ENCODE data around the gene KIFC1. TPM values are rescaled to one million over a fixed set of nuclear protein-coding genes. Genes with fewer than 3 reads are reported as not detected.

Gene KIFC1
- total and polyA plus RNA-seq, 9 of the 15 experiments (the other 6 are each of a cell fraction or from before 2014, with no cell fraction given), result 1.3 to 95.2 (median 76.9) TPM

GRCh38 chr6:33412140-33413009, 20.8 kb downstream of the KIFC1 start (continued):
- TF ChIP-seq RERE (CRISPR knock-in tag; IDR thresholded peaks at IDR 0.05; ENCODE audit: borderline replicate concordance) (0 out of 2 replicates have a peak, but pooled peaks have one; percentile 60), KDM1A (IDR thresholded peaks at IDR 0.05) (no peak), ZNF133 (CRISPR knock-in tag; IDR thresholded peaks at IDR 0.05) (no peak), ZNF511 (CRISPR knock-in tag; IDR thresholded peaks at IDR 0.05) (no peak), KDM4B (IDR thresholded peaks at IDR 0.05; ENCODE audit: borderline replicate concordance in 2 of 2, low read depth in 1 of 2) (no peak), CHD4 (IDR thresholded peaks at IDR 0.05; ENCODE audit: insufficient read depth, insufficient replicate concordance, low read depth, low read length, poor library complexity, severe bottlenecking) (no peak), ZNF212 (CRISPR knock-in tag; IDR thresholded peaks at IDR 0.05) (no peak), FOXP1 (CRISPR knock-in tag; IDR thresholded peaks at IDR 0.05) (0 out of 2 replicates have a peak, but pooled peaks have one; percentile 58), ZBTB1 (CRISPR knock-in tag; IDR thresholded peaks at IDR 0.05; ENCODE audit: borderline replicate concordance, low read depth) (0 out of 2 replicates have a peak, but pooled peaks have one; percentile 37), ZNF280B (CRISPR knock-in tag; IDR thresholded peaks at IDR 0.05) (no peak), MAX (CRISPR knock-in tag; IDR thresholded peaks at IDR 0.05) (0 out of 2 replicates have a peak, but pooled peaks have one; percentile 20), LARP7 (IDR thresholded peaks at IDR 0.05) (no peak), DMBX1 (CRISPR knock-in tag; IDR thresholded peaks at IDR 0.05; ENCODE audit: borderline replicate concordance) (no peak), TGIF2 (CRISPR knock-in tag; IDR thresholded peaks at IDR 0.05) (0 out of 2 replicates have a peak, but pooled peaks have one; percentile 46)
